ENCODE data around the gene PLA2G6. TPM values are rescaled to one million over a fixed set of nuclear protein-coding genes. Genes with fewer than 3 reads are reported as not detected.

The PLA2G6 gene
- total and polyA plus RNA-seq, 2 of the 8 experiments (the other 6 are each of a cell fraction or from before 2014, with no cell fraction given), result 13.2 to 21.0 TPM

GRCh38 chr22:38228873-38229740, 47.5 kb upstream of the PLA2G6 start (continued):
- TF ChIP-seq, protein P1, sequence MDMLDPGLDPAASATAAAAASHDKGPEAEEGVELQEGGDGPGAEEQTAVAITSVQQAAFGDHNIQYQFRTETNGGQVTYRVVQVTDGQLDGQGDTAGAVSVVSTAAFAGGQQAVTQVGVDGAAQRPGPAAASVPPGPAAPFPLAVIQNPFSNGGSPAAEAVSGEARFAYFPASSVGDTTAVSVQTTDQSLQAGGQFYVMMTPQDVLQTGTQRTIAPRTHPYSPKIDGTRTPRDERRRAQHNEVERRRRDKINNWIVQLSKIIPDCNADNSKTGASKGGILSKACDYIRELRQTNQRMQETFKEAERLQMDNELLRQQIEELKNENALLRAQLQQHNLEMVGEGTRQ (IDR thresholded peaks at IDR 0.05; ENCODE audit: low read length), result no peak
- TF ChIP-seq POU5F1 (IDR thresholded peaks at IDR 0.05; ENCODE audit: low read depth, low read length), result no peak
- no peak for TF ChIP-seq CBX8 (IDR thresholded peaks at IDR 0.05; ENCODE audit: borderline replicate concordance, low read depth, low read length)
- TF ChIP-seq, protein P2, sequence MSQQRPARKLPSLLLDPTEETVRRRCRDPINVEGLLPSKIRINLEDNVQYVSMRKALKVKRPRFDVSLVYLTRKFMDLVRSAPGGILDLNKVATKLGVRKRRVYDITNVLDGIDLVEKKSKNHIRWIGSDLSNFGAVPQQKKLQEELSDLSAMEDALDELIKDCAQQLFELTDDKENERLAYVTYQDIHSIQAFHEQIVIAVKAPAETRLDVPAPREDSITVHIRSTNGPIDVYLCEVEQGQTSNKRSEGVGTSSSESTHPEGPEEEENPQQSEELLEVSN (IDR thresholded peaks at IDR 0.05), result no peak
